ENCODE results near the gene UBN1. TPM values are rescaled to one million over a fixed set of nuclear protein-coding genes. Genes with fewer than 3 reads are reported as not detected.

Gene UBN1
- total and polyA plus RNA-seq, 2 donors (not counting 3 experiments of a cell fraction or from before 2014, with no cell fraction given): 26.0 to 44.8 TPM

GRCh38 chr16:4860727-4861342 is 13.6 kb downstream of the UBN1 start:
- intact Hi-C loops (cut with micrococcal nuclease) (no loop called here), dilution Hi-C loops (cut with MboI; ENCODE audit: extremely low pct_ligation_motif_present, low sequenced_read_pairs) (no loop called here)
- Histone ChIP-seq H3K4me3 (replicated peaks in 1 of 3; ENCODE audit: insufficient read depth in 1 of 3, low read depth in 1 of 3, low read length in 3 of 3) (no peak overlapping the region), H3K27me3 (ENCODE audit: control insufficient read depth in 2 of 2, insufficient read depth in 2 of 2, low read length in 2 of 2) (no peaks in the 10 kb centered on the region), H3K79me2 (ENCODE audit: control insufficient read depth, insufficient read depth, low read length) (peaks cover 67% of the 10 kb centered on the region), H3K4me1 (ENCODE audit: control insufficient read depth, extremely low read depth, insufficient read depth, low read length) (peaks cover 26% of the 10 kb centered on the region), H3K4me2 (ENCODE audit: insufficient read depth, low read length) (no peak overlapping the region), H3K36me3 (ENCODE audit: control insufficient read depth in 2 of 2, extremely low read depth in 1 of 2, insufficient read depth in 2 of 2, low read length in 2 of 2) (peaks cover 16 to 21% of the 10 kb centered on the region in 2 experiments), H4K20me1 (replicated peaks; ENCODE audit: control insufficient read depth, extremely low read depth, insufficient read depth, low read length) (no peaks in the 10 kb centered on the region), H3K9me1 (replicated peaks; ENCODE audit: control insufficient read depth, extremely low read depth, insufficient read depth, low read length) (no peaks in the 10 kb centered on the region), H3K27ac (ENCODE audit: insufficient read depth, low read depth, low read length) (peak overlapping the region; percentile 86), H3K9ac (replicated peaks; ENCODE audit: extremely low read depth, insufficient read depth, low read length) (no peak overlapping the region), H3K9me3 (replicated peaks; ENCODE audit: control insufficient read depth, insufficient read depth, low read length) (no peaks in the 10 kb centered on the region), H2AFZ (ENCODE audit: low read depth, low read length) (no peak overlapping the region)
- no peak for DNase-seq (ENCODE audit: low read depth, low spot score)
- no peak for FAIRE-seq
- POLR2A ChIA-PET: no interaction called here
- CTCF ChIA-PET: interaction anchor here (0.9 to 1.8 kb wide), 4 partner anchors 9 to 96 kb away, joined by 3 to 13 read pairs (median 6); no protein-coding TSS in a partner anchor
- no peak for TF ChIP-seq FOS (IDR thresholded peaks at IDR 0.05; ENCODE audit: borderline replicate concordance, insufficient read depth, low read length)
- no peak for TF ChIP-seq EZH2 (IDR thresholded peaks at IDR 0.05; ENCODE audit: borderline replicate concordance, low read depth, low read length, severe bottlenecking)
- TF ChIP-seq GATA2 (IDR thresholded peaks at IDR 0.05; ENCODE audit: insufficient read depth, insufficient read length, low read depth, low read length): no peak
- TF ChIP-seq MYC (IDR thresholded peaks at IDR 0.05; ENCODE audit: low read depth, low read length): no peak
- TF ChIP-seq POLR2AphosphoS5 (IDR thresholded peaks at IDR 0.05; ENCODE audit: insufficient read depth, low read depth, low read length): no peak
- TF ChIP-seq JUN (IDR thresholded peaks at IDR 0.05; ENCODE audit: borderline replicate concordance, insufficient read depth, insufficient read length, low read depth): no peak
- no peak for TF ChIP-seq POLR2A (IDR thresholded peaks at IDR 0.05; ENCODE audit: low read depth, low read length)
- TF ChIP-seq MAX (IDR thresholded peaks at IDR 0.05; ENCODE audit: insufficient read depth, insufficient read length): no peak
- TF ChIP-seq CTCF (IDR thresholded peaks at IDR 0.05; ENCODE audit: extremely low read depth in 1 of 2, insufficient read depth in 1 of 2, low read depth in 1 of 2, low read length in 2 of 2): no peak
- TSS peak; percentile 3 for BruUV-seq (replicated peaks)

Data from endothelial cell of umbilical vein (primary cell).